RWPE2 (cell line): ENCODE results near the gene HNRNPLL.
A peak's percentile ranks its signal among the peaks of the same experiment; 100 is the strongest.

Experiments
- ATAC-seq: fragments of 200-7000 bp; cut with Tn5 transposase; 3 replicates; pipeline ENCODE4 v1.9.1; 2021; ENCODE audit warnings: low read depth
- DNase-seq: peaks from one replicate; pipeline ENCODE4 v3.0.0-alpha.2; 2020; ENCODE audit warnings: low spot score
- H3K27ac ChIP-seq: fragments of 450-650 bp; 2 replicates; pipeline ENCODE4 v1.5.1; 2017; ENCODE audit warnings: mild to moderate bottlenecking; ENCODE audit not compliant: poor library complexity, severe bottlenecking
- H3K27me3 ChIP-seq: fragments of 250-450 bp; sonication (Bioruptor Pico); 2 replicates; pipeline ENCODE4 v1.5.1; 2021; ENCODE audit warnings: mild to moderate bottlenecking, moderate library complexity; ENCODE audit not compliant: insufficient read depth, poor library complexity, severe bottlenecking
- H3K36me3 ChIP-seq: fragments of 250-450 bp; sonication (Bioruptor Pico); 2 replicates; pipeline ENCODE4 v1.5.1; 2020; ENCODE audit warnings: low read depth, mild to moderate bottlenecking, moderate library complexity
- H3K4me1 ChIP-seq: fragments of 250-450 bp; sonication (Bioruptor Pico); 2 replicates; pipeline ENCODE4 v1.5.1; 2021; ENCODE audit warnings: mild to moderate bottlenecking, moderate library complexity; ENCODE audit not compliant: insufficient read depth, poor library complexity, severe bottlenecking
- H3K4me3 ChIP-seq: fragments of 250-450 bp; sonication (Bioruptor Pico); 2 replicates; pipeline ENCODE4 v1.5.1; 2021; ENCODE audit warnings: mild to moderate bottlenecking, moderate library complexity; ENCODE audit not compliant: severe bottlenecking
- H3K9me3 ChIP-seq: fragments of 250-450 bp; sonication (Bioruptor Pico); 2 replicates; pipeline ENCODE4 v1.5.1; 2021; ENCODE audit warnings: mild to moderate bottlenecking, moderate library complexity; ENCODE audit not compliant: severe bottlenecking
- CTCF ChIP-seq: fragments of 450-650 bp; IDR thresholded peaks from one replicate; pipeline ENCODE4 v1.5.1; 2017; ENCODE audit warnings: mild to moderate bottlenecking, moderate library complexity; ENCODE audit not compliant: poor library complexity, severe bottlenecking

The HNRNPLL gene

GRCh38 chr2:38524580-38524979 lies 78.1 kb downstream of the HNRNPLL start:
- Histone ChIP-seq H3K27me3 (no peaks in the 10 kb centered on the region), H3K4me3 (no peak overlapping the region), H3K27ac (no peak overlapping the region), H3K9me3 (no peaks in the 10 kb centered on the region), H3K4me1 (peaks cover 11% of the 10 kb centered on the region), H3K36me3 (no peaks in the 10 kb centered on the region)
- no peak for TF ChIP-seq CTCF
- no peak for DNase-seq
- no peak for ATAC-seq

- ATAC-seq = no peak
- no peak for DNase-seq
Measured at GRCh38 chr2:38523728-38524437, 78.8 kb downstream of the HNRNPLL start.

GRCh38 chr2:38522754-38523349 lies 79.9 kb downstream of the HNRNPLL start:
- TF ChIP-seq CTCF = no peak
- no peak overlapping the region for H3K27ac ChIP-seq

More at GRCh38 chr2:38523728-38524437, 78.8 kb downstream of the HNRNPLL start:
- no peak overlapping the region for H3K4me3 ChIP-seq
- H3K27ac ChIP-seq = no peak overlapping the region
- no peaks in the 10 kb centered on the region for H3K9me3 ChIP-seq
- peaks cover 11% of the 10 kb centered on the region for H3K4me1 ChIP-seq
- H3K27me3 ChIP-seq = no peaks in the 10 kb centered on the region
- H3K36me3 ChIP-seq = no peaks in the 10 kb centered on the region
- TF ChIP-seq CTCF = peak; percentile 2

GRCh38 chr2:38521835-38522234 lies 80.9 kb downstream of the HNRNPLL start:
- H3K27ac ChIP-seq = no peak overlapping the region
- no peak overlapping the region for H3K4me3 ChIP-seq
- H3K4me1 ChIP-seq = no peaks in the 10 kb centered on the region
- no peaks in the 10 kb centered on the region for H3K9me3 ChIP-seq
- DNase-seq (no peak), ATAC-seq (no peak)
- no peaks in the 10 kb centered on the region for H3K27me3 ChIP-seq
- TF ChIP-seq CTCF = no peak
- no peaks in the 10 kb centered on the region for H3K36me3 ChIP-seq

More at GRCh38 chr2:38522754-38523349, 79.9 kb downstream of the HNRNPLL start:
- DNase-seq = no peak
- Histone ChIP-seq H3K9me3 (no peaks in the 10 kb centered on the region), H3K36me3 (no peaks in the 10 kb centered on the region), H3K4me3 (no peak overlapping the region), H3K27me3 (no peaks in the 10 kb centered on the region), H3K4me1 (peaks cover 7% of the 10 kb centered on the region)
- no peak; the same call in 2 of the 3 replicates for ATAC-seq

- no peaks in the 10 kb centered on the region for H3K27me3 ChIP-seq
- H3K4me3 ChIP-seq = no peak overlapping the region
- H3K27ac ChIP-seq = no peak overlapping the region
- no peak for TF ChIP-seq CTCF
- H3K4me1 ChIP-seq = peaks cover 8% of the 10 kb centered on the region
- DNase-seq (no peak), ATAC-seq (no peak)
- no peaks in the 10 kb centered on the region for H3K9me3 ChIP-seq
- H3K36me3 ChIP-seq = no peaks in the 10 kb centered on the region
Measured at GRCh38 chr2:38517284-38517683, 85.4 kb downstream of the HNRNPLL start.
